Amygdala (tissue), 56 donors: Measurements from ENCODE around the gene HDAC4.
A peak's percentile ranks its signal among the peaks of the same experiment; 100 is the strongest.

Experiments used
- DNase-seq, 56 donors: peaks; one replicate each; lab custom pipeline; 2025; lab: John Stamatoyannopoulos, UW

Gene HDAC4

GRCh38 chr2:239125726-239126675, 274.8 kb downstream of the HDAC4 start:
- no peak for DNase-seq

DNA sequence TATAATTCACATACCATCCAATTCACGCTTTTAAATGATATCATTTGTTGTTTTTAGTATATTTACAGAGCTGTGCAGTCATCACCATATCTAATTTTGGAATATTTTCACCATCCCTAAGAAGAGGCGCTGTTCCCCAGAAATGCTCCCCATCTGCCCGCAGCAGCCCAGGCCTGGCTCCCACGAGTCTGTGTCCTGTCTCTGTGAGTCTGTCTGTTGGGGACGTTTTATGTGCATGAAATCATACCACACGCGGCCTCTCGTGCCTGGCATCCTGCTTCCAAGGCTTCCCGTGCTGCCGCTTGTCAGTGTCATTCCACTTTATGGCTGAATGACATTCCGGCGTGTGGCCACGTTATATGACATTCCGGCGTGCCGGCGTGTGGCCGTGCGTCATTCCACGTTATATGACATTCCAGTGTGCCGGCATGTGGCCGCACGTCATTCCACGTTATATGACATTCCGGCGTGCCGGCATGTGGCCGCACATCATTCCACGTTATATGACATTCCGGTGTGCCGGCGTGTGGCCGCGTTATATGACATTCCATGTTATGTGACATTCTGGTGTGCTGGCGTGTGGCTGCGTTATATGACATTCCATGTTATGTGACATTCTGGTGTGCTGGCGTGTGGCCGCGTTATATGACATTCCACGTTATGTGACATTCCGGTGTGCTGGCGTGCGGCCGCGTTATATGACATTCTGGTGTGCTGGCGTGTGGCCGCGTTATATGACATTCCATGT, 276.5 kb downstream of the HDAC4 start:
- peak in 1 of 56 donors; percentile 49 for DNase-seq

DNA sequence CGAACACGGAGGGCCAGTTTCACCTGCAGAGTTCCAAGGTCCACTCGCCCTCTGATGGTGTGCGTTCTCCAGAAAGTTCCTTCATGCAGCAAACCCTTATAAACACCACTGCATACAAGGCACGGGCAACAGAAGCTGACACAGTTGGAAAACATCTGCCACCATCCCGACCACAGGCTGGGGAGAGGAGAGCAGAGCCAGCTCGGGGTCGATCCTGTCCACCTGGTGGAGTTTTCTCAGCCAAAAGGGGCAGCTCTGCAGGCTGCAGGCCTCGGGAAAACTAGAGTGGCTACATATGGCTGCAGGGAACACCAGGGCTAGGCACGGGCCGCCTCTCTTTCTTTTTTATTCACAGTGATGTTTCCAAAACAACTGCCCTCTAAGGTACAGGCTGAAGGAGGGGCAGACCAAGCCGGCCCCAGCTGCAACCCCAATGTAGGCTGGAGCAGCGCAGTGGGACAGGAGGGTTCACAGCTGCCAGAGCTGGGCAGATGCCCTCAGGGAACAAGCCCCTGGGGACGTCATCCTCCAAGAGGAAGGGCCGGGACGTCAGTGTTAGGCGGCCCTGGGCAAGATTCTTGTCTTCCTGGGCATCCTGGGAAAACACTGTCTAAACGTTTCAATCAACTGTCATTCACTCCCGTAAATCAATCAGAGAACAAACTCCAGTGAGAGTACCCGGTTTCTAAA, 278.3 kb downstream of the HDAC4 start:
- DNase-seq = no peak

GRCh38 chr2:239121600-239122012, 279.2 kb downstream of the HDAC4 start:
- peak in 51 of 56 donors; percentile 26 to 93 (median 76) for DNase-seq

DNA sequence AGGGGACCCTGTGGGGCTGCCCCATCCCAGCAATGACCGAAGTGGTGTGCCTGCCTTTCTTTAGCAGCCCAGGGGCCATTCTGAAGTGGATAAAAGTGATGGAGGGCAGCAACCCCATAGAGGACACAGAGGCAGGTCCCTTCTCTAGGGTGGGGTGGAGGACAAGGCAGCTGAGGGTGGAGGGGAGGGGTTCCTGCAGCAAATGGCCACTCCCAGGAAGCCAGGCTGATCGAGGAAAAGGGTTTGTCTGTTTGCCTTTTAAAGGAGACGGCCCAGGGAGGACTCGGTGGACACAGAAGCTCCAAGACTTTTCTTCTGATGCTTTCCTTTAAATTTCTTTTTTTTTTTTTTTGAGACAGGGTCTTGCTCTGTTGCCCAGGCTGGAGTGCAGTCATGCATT, 280.2 kb downstream of the HDAC4 start:
- DNase-seq = no peak

DNA sequence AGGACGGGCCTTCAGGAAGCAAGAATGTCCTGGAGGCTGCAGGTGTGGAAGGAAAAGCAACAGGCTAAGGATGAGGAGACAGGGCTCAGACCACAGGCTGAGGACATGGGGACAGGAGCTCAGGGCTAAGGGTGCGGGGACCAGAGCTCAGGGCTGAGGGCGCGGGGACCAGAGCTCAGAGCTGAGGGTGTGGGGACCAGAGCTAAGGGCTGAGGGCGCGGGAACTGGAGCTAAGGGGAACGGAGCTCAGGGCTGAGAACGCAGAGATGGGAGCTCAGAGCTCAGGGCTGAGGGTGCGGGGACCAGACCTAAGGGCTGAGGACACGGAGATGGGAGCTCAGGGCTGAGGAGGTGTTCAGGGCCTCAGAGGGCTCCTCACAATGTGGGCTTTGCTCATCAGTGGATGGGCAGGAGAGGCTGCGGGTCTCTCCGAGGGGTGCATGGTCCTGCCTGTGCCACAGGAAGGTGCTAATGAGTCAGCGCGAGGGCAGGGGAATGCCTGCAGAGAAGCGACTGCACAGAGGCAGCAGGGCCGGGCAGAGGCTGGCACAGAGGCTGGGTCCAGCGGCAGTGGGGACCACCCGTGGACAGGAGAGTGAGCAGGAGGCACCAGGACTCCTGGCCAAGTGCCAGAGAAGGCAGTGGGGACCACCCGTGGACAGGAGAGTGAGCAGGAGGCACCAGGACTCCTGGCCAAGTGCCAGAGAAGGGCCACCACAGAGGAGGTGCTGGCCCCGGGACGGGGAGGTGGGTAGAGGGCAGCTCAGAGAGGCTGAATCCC, 281.3 kb downstream of the HDAC4 start:
- DNase-seq = no peak

GRCh38 chr2:239118675-239119211, 282.1 kb downstream of the HDAC4 start:
- DNase-seq = no peak

GRCh38 chr2:239118264-239118663, 282.6 kb downstream of the HDAC4 start:
- DNase-seq = no peak

DNA sequence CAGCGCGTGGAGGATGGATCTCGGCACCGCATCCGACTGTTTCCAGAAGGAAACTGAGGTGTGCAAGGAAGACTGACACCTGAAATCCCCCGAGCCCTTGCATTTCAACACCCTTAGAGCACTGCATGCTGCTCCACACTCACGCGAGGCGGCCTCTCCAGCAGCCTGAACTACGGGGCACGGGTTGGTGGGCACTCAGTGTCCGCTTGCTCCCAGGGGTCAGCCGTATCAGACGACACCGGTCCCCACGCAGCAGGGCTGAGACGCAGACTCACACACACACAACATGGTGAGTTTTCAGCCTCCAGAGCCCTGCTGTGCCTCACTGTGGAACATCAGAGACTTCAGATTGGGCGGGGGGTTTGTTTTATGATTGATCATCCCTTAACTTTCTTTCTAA, 283.0 kb downstream of the HDAC4 start:
- DNase-seq = no peak

GRCh38 chr2:239116456-239117246, 284.2 kb downstream of the HDAC4 start:
- DNase-seq = no peak

DNA sequence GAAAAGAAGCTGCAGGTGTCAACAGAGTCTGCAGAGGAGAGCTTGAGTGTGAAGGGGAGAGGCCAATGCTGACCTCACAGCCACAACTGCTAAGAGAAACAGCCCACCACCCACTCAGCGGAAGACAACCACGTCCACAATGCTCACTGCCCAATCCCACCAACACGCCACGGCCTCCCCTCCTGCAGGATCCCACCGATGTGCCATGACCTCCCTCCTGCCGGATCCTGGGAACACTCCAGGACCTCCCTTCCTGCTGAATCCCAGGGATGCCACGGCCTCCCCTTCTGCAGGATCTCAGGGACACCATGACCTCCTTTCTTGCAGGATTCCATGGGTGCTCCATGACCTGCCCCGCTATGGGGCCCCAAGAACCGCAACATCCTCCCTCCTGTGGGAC, 285.2 kb downstream of the HDAC4 start:
- DNase-seq = no peak

DNA sequence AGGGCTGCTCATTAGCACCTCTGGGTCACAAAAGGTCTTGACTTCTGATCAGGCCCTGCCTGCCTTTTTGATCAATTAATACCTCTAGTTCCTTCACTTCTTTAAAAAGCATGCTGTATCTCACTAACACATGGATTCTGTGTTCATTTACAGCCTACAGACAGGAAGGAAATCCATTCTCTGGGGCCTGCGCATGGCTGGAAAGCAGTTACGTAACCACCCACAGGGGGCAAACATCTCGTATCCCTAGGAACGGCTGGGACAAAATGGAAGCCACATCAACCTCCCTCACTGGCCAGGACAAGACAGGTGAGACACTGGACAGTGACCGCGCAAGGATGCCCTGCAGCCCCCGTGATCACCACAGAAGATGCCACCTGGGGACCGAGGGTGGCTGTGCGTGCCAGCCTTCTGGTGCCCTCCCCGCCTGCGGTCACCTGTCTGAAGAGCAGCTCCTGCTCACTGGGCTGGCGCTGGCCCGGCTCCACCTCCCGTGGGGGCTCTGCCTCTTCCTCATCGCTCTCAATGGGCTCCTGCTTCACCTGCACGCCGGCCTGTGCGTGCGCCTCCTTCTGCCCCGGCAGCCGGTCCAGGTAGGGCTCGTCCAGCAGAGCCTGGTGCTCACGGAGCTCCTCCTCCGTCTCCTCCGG, 286.1 kb downstream of the HDAC4 start:
- no peak for DNase-seq

- DNase-seq = no peak
Observed at GRCh38 chr2:239114119-239114581, 286.7 kb downstream of the HDAC4 start.

DNA sequence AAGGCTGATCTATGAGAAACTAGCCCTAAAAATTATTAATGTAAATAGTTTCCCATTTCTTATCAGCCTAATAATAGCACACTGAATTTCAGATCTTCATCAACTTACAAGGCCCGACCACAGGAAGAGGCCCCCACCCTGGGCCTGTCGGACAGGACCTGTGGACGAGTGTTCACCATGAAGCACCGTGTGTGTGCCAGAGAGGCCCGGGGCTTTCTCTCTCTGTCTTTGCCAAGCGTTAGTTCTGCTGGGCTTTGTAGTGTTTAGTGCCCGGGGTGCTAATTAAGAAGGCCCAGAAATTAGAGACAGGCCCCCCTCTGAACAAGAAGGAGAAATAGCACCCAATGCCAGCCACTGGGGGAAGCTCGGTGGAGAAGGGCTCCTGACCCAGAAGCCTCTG, 287.2 kb downstream of the HDAC4 start:
- DNase-seq = peak in 1 of 56 donors; percentile 13

GRCh38 chr2:239113171-239113570, 287.6 kb downstream of the HDAC4 start:
- peak in 1 of 56 donors; percentile 23 for DNase-seq

- peak in 2 of 56 donors; percentile 32 to 36 for DNase-seq
Observed at GRCh38 chr2:239112127-239112774, 288.6 kb downstream of the HDAC4 start.

DNA sequence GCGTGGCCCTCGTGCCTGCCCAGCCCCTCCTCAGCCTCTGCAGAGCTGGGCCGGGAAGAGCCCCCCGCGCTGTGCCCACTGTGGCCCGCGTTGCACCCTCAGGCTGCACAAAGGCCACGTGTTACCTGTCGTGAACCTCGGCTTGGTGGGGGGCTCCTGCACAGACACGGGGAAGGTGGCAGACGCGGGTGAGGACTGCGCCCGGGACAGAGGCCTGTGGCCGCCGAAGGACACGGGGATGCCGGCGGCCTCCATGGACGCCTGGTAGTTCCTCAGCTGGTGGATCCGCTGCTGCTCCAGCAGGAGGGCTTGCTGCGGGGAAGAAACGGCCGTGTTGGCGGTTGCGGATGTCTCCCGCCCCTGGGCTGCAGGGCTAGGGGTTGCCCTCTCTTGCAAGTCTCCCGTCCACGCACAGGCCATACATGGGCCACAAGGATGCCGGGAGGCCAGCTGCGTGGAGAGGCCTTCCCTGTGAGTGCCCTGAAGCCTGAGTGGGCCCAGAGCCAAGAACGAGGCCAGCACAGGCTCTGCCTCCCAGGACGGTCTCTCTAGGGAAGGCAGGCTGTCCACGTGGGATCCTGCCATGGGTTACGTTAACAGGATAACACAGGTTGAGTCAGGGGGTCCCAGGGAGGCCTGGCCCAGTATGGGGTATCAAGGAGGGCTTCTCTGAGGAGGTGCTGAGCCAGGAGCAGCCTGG, 289.3 kb downstream of the HDAC4 start:
- peak in 4 of 56 donors; percentile 31 to 39 (median 37) for DNase-seq
